Naive B cell (primary cell): Measurements from ENCODE around the gene RAB14. TPM values are rescaled to one million over a fixed set of nuclear protein-coding genes. Genes with fewer than 3 reads are reported as not detected.

Source experiments
- ATAC-seq, 2 donors: fragments of 150-1000 bp; cut with Tn5 transposase; 2 replicates each; pipeline ENCODE4 v1.10.0; 2021; ENCODE audit warnings: low read depth in 2 of 2, mild to moderate bottlenecking in 2 of 2, moderate library complexity in 2 of 2
- DNase-seq: peaks from one replicate; pipeline ENCODE4 v3.0.0; 2022
- H3K27ac Mint-ChIP-seq, 6 donors: one replicate each; pipeline ENCODE4 v1.8.0; 2020 to 2022; ENCODE audit warnings: mild to moderate bottlenecking in 6 of 6, mixed read lengths in 6 of 6, moderate library complexity in 5 of 6, inconsistent platforms in 2 of 6
- H3K27me3 Mint-ChIP-seq, 3 donors: one replicate each; pipeline ENCODE4 v1.8.0; 2021 to 2022; ENCODE audit warnings: mixed read lengths in 3 of 3, mild to moderate bottlenecking in 1 of 3
- H3K36me3 Mint-ChIP-seq, 2 donors: one replicate each; pipeline ENCODE4 v1.8.0; 2020 to 2022; ENCODE audit warnings: mixed read lengths in 2 of 2, inconsistent platforms in 1 of 2, mild to moderate bottlenecking in 1 of 2
- H3K4me1 Mint-ChIP-seq, 3 donors: one replicate each; pipeline ENCODE4 v1.8.0; 2020 to 2022; ENCODE audit warnings: mixed read lengths in 3 of 3, inconsistent platforms in 1 of 3, mild to moderate bottlenecking in 1 of 3, moderate library complexity in 1 of 3
- H3K4me3 Mint-ChIP-seq, 8 donors: one replicate each; pipeline ENCODE4 v1.8.0; 2020 to 2022; ENCODE audit warnings: mild to moderate bottlenecking in 8 of 8, mixed read lengths in 8 of 8, moderate library complexity in 8 of 8, inconsistent platforms in 2 of 8
- H3K9me3 Mint-ChIP-seq, 7 donors: one replicate each; pipeline ENCODE4 v1.8.0; 2020 to 2022; ENCODE audit warnings: mixed read lengths in 7 of 7, mild to moderate bottlenecking in 5 of 7, inconsistent platforms in 2 of 7, moderate library complexity in 1 of 7
- polyA plus RNA-seq, 6 donors: library from polyadenylated mRNA; unstranded; fragments of 300-500 nt; fragmentation: Illumina TruSeq; gene quantifications; one replicate each; pipeline ENCODE4 v1.2.3, GENCODE V29; 2021; ENCODE audit warnings: low read depth in 6 of 6

Gene RAB14
- polyA plus RNA-seq, 6 donors from 2014 or later = 42.2 to 49.1 (median 44.8) TPM

DNA sequence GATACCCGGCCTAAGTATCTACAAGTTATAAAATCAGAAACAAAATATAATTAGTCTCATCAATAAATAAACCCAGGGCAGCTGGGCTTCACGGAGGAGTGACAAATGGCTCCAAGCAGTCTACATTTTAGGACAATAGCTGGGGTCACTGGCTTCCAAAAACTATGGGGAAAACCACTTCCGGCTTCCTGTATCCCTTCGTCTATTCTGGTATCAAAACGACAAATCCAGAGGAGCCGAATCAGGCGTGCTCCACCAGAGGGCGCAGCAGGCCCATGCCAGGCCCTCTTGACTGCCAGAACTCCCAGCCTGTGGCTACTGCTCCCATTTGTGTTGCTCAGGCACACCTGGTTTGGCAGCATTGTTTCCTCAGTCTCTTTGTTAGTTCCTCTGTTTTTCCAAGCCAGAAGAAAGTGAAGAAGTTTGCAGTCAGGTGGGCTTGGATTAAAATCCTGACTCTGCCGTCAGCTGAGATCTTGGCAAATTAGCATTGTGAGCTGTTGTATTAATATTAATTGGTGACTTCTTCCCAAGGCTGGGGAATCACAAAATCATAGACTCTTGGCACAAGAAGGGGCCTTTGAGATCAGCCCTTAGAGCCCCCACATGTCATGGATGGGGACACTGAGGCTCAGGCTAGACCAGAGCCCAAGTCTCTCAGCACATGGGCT is 11.6 kb upstream of the RAB14 start:
- H3K27ac Mint-ChIP-seq = peak overlapping the region in 2 of 6 donors; percentile 63 to 87
- no peak overlapping the region for H3K4me3 Mint-ChIP-seq
- ATAC-seq = peak; percentile 57 to 66
- DNase-seq = peak; percentile 50
- no peaks in the 10 kb centered on the region for H3K27me3 Mint-ChIP-seq
- no peaks in the 10 kb centered on the region for H3K9me3 Mint-ChIP-seq
- peaks cover 21 to 29% (median 21%) of the 10 kb centered on the region in 3 donors for H3K4me1 Mint-ChIP-seq
- H3K36me3 Mint-ChIP-seq = peaks cover 9 to 14% of the 10 kb centered on the region in 2 donors

DNA sequence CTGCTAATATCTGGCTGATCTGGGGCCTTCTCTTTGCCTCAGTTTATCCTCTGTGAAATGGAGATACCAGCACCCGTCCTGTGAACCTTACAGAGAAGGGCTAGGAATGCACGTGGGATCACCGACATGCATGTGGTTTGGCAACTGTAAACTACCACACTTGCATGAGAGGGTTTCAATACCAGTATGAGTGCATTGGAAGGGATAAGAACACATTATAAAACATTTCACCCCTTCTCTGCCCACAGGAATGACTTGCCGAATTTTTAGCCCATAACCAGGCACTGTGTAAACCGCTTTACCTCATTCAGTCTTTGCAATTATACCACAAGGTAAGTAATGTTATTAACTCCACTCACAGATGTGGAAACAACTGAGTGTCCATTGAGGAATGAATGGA is 8.9 kb upstream of the RAB14 start:
- no peak overlapping the region for H3K4me3 Mint-ChIP-seq
- H3K4me1 Mint-ChIP-seq = peaks cover 33 to 46% (median 42%) of the 10 kb centered on the region in 3 donors
- no peak for DNase-seq
- no peaks in the 10 kb centered on the region for H3K9me3 Mint-ChIP-seq
- peaks cover 0 to 9% of the 10 kb centered on the region in 2 donors for H3K36me3 Mint-ChIP-seq
- ATAC-seq = no peak
- no peak overlapping the region for H3K27ac Mint-ChIP-seq
- no peaks in the 10 kb centered on the region for H3K27me3 Mint-ChIP-seq

DNA sequence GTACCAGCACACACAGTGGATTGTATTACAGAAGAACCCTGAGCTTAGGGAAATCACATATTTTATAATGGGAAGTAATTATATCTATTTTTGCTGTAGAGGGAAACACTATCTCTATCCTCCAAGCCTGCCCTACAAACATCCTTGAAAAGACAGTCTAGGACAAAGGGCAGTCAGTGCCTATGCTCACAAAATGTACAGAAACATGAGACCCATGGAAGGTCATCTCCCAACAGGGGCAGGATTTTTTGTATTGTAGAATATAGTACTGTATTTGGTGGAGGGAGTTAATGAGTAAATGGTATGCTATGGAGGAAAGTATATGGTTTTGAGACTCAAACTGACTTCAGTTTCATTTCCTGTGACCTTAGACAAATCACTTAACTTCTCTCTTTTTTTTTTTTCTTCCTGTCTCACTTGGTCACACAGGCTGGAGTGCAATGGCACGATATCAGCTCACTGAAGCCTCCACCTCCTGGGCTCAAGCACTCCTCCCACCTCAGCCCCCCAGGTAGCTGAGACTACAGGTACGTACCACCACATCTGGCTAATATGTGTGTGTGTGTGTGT is 5.8 kb upstream of the RAB14 start:
- Mint-ChIP-seq H3K4me3 (peak overlapping the region; percentile 46 to 87 (median 80)), H3K27ac (peak overlapping the region; percentile 76 to 92 (median 87)), H3K4me1 (peaks cover 35 to 39% (median 36%) of the 10 kb centered on the region in 3 donors), H3K27me3 (no peaks in the 10 kb centered on the region), H3K9me3 (no peaks in the 10 kb centered on the region), H3K36me3 (peaks cover 0 to 4% of the 10 kb centered on the region in 2 donors)
- peak; percentile 98 for ATAC-seq
- peak; percentile 63 for DNase-seq

DNA sequence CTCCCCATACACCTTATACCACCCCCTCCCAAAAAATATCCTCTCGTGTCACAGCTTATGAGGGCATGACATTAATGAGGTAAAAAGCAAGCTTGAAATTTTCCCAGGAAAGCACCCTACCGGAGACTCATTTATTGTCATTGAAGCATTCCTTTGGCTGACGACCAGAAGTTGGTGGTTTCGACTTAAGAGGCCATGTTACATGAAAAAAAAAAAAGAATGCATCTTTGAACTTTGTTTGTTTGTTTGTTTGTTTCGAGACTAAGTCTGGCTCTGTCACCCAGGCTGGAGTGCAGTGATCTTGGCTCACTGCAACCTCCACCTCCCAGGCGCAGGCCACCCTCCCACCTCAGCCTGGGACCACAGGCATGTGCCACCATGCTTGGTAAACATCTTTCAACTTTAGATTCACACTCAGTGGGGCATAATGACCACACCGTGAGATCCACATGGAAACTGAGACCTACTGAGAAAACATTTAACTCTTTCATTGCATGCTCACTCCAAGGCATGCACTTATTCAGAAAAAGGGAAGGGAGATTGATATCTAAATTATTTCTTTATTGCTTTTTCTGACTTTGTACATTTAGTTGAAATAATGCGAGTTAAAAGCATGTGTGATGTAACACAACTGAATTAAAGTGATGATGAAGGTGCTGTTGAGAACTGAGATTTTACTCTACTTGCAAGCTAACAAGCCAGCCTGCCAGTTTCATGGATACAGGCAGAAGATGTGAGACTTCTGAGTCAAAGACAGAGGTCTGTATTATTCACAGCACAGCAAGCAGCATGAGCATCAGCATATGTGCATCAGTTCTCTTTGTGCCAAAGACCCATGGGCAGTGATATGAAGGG is 5.1 kb upstream of the RAB14 start:
- no peaks in the 10 kb centered on the region for H3K9me3 Mint-ChIP-seq
- no peak for ATAC-seq
- H3K4me3 Mint-ChIP-seq = peak overlapping the region in 6 of 8 donors; percentile 46 to 87 (median 80)
- peaks cover 0 to 4% of the 10 kb centered on the region in 2 donors for H3K36me3 Mint-ChIP-seq
- H3K4me1 Mint-ChIP-seq = peaks cover 42 to 45% (median 43%) of the 10 kb centered on the region in 3 donors
- no peaks in the 10 kb centered on the region for H3K27me3 Mint-ChIP-seq
- peak overlapping the region; percentile 24 to 92 (median 82) for H3K27ac Mint-ChIP-seq
- DNase-seq = no peak

DNA sequence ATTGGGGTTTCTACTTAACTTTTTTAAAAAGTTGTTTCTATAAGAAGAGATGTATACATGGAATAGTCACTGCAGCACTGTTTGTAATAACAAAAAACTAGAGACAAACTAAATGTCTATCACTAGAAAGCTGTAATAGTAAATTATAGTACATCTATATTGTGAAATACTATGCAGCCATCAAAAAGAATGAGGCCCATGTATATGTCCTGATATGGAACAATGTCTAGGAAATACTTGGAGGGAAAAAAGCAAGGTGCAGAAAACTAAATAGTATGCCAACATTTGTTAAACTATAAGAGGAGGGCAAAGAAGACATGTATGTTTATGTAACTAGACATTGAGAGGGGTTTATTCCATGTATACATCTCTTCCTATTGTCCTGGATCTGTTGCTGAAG is 2.9 kb upstream of the RAB14 start:
- no peak overlapping the region for H3K27ac Mint-ChIP-seq
- H3K4me1 Mint-ChIP-seq = peaks cover 52 to 56% (median 56%) of the 10 kb centered on the region in 3 donors
- H3K4me3 Mint-ChIP-seq = peak overlapping the region in 1 of 8 donors; percentile 93
- no peaks in the 10 kb centered on the region for H3K9me3 Mint-ChIP-seq
- no peaks in the 10 kb centered on the region for H3K36me3 Mint-ChIP-seq
- H3K27me3 Mint-ChIP-seq = no peaks in the 10 kb centered on the region
- ATAC-seq = no peak
- DNase-seq = no peak

DNA sequence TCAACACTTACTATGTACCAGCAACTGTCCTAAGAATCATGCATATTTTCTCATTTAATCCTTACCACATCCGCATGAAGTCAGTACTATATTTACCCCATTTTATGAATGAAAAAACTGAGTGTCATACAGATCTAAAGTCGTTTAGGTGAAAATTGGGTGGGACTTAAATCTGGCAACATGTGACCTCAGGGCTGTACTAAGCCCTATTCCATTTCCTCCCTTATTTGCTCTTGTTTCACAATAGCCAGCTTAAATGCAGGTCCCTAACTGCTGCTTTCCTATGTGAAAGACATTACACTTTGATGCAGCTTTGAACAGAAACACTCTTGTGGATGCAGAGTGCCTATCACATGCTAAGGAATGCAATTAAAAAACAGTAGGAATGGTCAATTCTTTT is 2.5 kb upstream of the RAB14 start:
- H3K27me3 Mint-ChIP-seq = no peaks in the 10 kb centered on the region
- H3K27ac Mint-ChIP-seq = no peak overlapping the region
- ATAC-seq = no peak
- peaks cover 53 to 61% (median 57%) of the 10 kb centered on the region in 3 donors for H3K4me1 Mint-ChIP-seq
- peak overlapping the region in 1 of 8 donors; percentile 93 for H3K4me3 Mint-ChIP-seq
- no peak for DNase-seq
- no peaks in the 10 kb centered on the region for H3K9me3 Mint-ChIP-seq
- H3K36me3 Mint-ChIP-seq = no peaks in the 10 kb centered on the region

DNA sequence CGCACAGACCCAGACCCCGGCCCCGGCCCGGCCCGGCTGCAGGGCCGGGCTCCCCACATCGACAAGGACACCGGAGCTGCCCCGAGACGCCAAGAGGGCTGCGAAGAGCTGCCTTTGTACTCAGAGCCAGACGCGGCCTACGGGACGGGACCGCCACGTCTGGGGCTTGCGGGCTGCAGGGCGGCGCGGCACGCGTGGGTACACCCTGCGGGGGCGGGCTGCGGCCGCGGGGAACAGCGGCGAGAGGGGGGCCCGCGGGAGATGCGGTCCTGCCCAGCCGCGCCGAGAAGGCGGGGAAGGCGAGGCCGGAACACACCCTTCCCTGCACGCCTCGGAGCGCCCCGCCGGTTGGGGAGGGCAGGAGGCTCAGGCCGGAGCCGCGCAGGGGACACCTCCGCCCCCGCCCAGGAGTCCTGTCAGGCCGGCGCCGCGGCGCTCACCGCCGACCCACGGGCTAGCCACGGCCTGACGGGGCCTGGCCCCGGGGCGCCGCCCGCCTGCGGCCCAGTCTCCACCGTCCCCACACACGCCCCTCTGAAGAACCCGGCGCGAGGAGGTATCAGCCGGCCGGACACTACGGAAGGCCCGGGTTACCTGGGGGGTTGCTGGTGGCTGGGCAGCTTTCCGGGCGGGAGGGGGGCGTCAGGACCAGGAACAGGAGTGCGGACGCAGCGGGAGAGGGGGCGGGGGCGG is 478 bp downstream of the RAB14 start:
- Mint-ChIP-seq H3K4me1 (peaks cover 56 to 57% (median 56%) of the 10 kb centered on the region in 3 donors), H3K36me3 (no peaks in the 10 kb centered on the region), H3K27me3 (no peaks in the 10 kb centered on the region), H3K9me3 (no peaks in the 10 kb centered on the region), H3K27ac (peak overlapping the region; percentile 92 to 98 (median 96)), H3K4me3 (peak overlapping the region; percentile 87 to 98 (median 95))
- DNase-seq = peak; percentile 63
- ATAC-seq = peak; percentile 22 to 34

DNA sequence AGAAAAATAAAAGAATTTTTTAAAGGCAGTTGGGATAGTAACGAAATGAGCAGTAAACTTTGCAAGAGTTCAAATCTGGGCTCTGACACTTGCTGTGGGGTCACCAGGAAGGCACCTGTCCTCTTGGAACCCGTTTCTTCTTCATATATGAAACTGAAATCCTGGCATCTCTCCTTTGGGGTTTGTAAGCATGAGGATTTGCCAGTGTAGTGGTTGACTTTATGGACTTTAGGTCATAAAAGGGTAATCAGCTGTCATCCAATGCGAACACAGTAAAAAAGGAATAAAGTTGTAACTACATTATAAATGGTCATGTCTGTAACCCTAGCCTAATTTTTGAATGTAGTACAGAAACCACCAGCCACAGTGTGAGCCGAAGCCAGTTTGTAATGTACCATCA is 1.3 kb downstream of the RAB14 start:
- no peaks in the 10 kb centered on the region for H3K9me3 Mint-ChIP-seq
- H3K27ac Mint-ChIP-seq = peak overlapping the region in 5 of 6 donors; percentile 89 to 96 (median 92)
- H3K27me3 Mint-ChIP-seq = no peaks in the 10 kb centered on the region
- H3K4me1 Mint-ChIP-seq = peaks cover 61 to 65% (median 62%) of the 10 kb centered on the region in 3 donors
- DNase-seq (no peak), ATAC-seq (no peak)
- no peaks in the 10 kb centered on the region for H3K36me3 Mint-ChIP-seq
- H3K4me3 Mint-ChIP-seq = peak overlapping the region; percentile 87 to 98 (median 94)

DNA sequence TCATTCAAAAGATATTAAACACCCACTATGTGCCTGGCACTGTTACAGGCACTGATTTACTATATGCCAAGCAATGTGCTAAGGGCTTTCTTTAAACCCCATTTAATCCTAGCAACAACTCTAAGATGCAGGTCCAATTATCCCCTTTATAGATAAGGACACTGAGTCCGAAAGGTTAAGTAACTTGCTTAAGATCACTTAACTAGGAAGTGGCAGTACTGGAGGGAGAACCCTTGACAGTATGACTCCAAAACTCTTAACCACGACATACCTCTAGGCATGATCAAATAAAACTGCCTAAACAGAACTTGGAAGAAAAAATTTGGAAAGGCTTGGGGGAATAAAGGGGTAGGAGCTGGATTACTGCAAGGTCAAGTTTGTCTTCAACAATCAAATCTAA is 1.7 kb downstream of the RAB14 start:
- Mint-ChIP-seq H3K27ac (peak overlapping the region in 4 of 6 donors; percentile 69 to 92 (median 81)), H3K36me3 (no peaks in the 10 kb centered on the region), H3K4me3 (peak overlapping the region; percentile 87 to 98 (median 94)), H3K27me3 (no peaks in the 10 kb centered on the region), H3K9me3 (no peaks in the 10 kb centered on the region), H3K4me1 (peaks cover 62 to 69% (median 62%) of the 10 kb centered on the region in 3 donors)
- ATAC-seq (no peak), DNase-seq (no peak)

DNA sequence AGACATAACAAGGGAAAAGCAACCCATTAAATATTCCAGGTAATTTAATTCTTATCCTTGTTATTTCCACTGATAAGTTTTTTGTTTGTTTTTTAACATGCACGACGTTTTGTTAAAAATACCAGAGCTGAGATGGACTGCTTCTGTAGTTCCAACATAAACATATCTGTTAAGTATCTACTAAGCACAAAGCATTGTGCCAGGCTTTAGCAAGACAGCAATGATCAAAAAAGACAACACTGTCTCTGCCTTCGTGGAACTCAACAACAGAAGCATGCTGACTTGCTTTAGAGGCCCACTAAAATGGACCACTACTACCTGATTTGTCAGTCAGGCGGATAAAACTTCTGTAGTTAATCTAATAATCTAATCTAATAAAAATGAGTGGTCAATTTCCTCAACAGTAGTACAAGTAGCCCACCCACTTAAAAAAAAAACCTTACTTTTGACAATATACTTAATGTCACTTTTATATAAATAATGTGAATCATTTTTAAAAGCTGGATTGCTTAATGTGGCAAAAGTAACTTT is 3.1 kb downstream of the RAB14 start:
- peak overlapping the region in 7 of 8 donors; percentile 9 to 98 (median 93) for H3K4me3 Mint-ChIP-seq
- ATAC-seq = no peak
- H3K36me3 Mint-ChIP-seq = no peaks in the 10 kb centered on the region
- no peak for DNase-seq
- H3K9me3 Mint-ChIP-seq = no peaks in the 10 kb centered on the region
- H3K4me1 Mint-ChIP-seq = peaks cover 64 to 80% (median 71%) of the 10 kb centered on the region in 3 donors
- peak overlapping the region in 3 of 6 donors; percentile 47 to 92 (median 82) for H3K27ac Mint-ChIP-seq
- no peaks in the 10 kb centered on the region for H3K27me3 Mint-ChIP-seq

DNA sequence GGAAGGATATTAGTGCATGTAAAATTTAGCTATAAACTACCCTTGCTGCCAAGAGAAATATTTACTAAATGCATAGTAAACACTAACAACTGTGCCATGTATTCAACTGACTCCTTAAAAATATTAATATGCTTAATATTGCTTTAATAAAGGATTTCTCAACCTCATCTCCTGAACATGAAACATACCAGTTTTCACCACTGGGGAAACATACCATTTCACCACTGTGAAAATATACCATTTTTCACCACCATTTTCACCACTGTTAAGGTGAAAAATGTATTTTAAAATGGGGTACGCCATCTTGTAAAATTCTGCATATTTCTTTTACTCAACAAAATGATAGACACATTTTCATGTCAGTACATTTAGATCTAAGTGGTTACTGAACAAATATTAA is 4.5 kb downstream of the RAB14 start:
- Mint-ChIP-seq H3K36me3 (no peaks in the 10 kb centered on the region), H3K4me3 (peak overlapping the region in 6 of 8 donors; percentile 32 to 93 (median 62)), H3K27ac (peak overlapping the region in 2 of 6 donors; percentile 55 to 78), H3K4me1 (peaks cover 61 to 74% (median 69%) of the 10 kb centered on the region in 3 donors), H3K27me3 (no peaks in the 10 kb centered on the region), H3K9me3 (no peaks in the 10 kb centered on the region)
- ATAC-seq (no peak), DNase-seq (no peak)

DNA sequence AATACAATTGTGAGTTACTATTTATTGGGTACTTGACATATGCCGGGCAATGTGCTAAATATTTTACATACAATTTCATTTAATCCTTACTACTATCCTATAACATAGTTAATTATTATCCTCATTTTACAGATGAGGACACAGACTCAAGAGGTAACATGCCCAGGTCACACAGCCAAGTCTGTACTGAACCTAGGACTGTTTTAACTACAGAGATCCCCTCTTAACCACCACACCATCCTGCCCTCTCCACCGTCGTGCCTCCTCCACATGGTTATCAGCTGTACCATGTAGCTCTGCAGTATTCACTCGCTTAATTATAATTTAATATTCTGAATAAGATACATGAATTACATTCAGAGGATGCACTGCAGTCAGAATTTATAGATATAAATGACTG is 5.3 kb downstream of the RAB14 start:
- Mint-ChIP-seq H3K4me3 (peak overlapping the region in 6 of 8 donors; percentile 22 to 70 (median 38)), H3K4me1 (peaks cover 58 to 76% (median 67%) of the 10 kb centered on the region in 3 donors), H3K27ac (peak overlapping the region in 3 of 6 donors; percentile 24 to 55 (median 52)), H3K9me3 (no peaks in the 10 kb centered on the region), H3K36me3 (no peaks in the 10 kb centered on the region), H3K27me3 (no peaks in the 10 kb centered on the region)
- DNase-seq (no peak), ATAC-seq (no peak)
